ENCODE results near the gene ZNF428.
"Not testable (repeated sequence)": the region's sequence is repeated elsewhere in the genome, so short reads cannot be mapped to it uniquely, and the experiment has no call there.

Gene ZNF428

DNA sequence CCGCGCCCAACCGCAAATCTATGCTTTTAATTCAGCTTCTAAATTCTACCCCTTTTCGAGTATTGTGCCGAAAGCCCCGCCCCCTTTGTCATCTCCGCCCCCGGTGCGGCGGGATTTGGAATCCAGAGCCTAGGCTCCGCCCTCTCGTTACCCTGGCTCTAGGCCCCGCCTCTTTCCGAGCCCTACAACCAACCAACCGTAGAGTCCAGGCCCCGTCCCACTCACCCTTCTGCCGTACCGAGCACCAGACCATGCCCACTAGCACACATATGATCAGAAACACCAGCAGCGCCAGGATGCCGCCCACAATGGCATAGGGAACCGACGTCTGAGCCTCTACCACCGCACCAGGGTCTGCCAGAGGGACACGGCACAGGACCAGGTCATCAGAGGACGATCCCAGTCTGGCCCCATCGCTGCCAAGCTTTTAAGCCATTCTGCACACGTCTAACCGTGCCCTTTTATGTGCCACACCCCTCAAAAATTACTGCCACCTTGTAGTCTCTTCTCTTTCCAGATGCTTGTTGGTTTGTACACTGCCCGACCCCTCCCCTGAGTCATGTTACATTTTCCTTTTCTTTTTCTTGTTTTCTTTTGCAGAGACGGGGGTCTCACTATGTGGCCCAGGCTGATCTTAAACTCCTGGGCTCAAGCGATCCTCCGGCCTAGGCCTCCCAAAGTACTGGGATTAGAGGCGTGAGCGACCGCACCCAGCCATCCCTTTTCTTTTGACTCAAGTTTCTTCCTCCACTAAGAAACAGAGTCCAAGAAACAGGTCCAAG lies 4.7 kb upstream of the ZNF428 start:
- in situ Hi-C loops (cut with HindIII; ENCODE audit: low pct_ligation_motif_present, low pct_unique_long_range_greater_than_20kb, low sequenced_read_pairs), result no loop called here
- no peak for DNase-seq

- no peak for DNase-seq
Measured at GRCh38 chr19:43622956-43623355, 3.5 kb upstream of the ZNF428 start.

GRCh38 chr19:43622070-43622469 lies 2.6 kb upstream of the ZNF428 start:
- in situ Hi-C loops (cut with HindIII; ENCODE audit: low pct_ligation_motif_present, low pct_unique_long_range_greater_than_20kb, low sequenced_read_pairs), result no loop called here
- DNase-seq, result no peak

More at GRCh38 chr19:43622956-43623355, 3.5 kb upstream of the ZNF428 start:
- in situ Hi-C loops (cut with HindIII; ENCODE audit: low pct_ligation_motif_present, low pct_unique_long_range_greater_than_20kb, low sequenced_read_pairs), result no loop called here

DNA sequence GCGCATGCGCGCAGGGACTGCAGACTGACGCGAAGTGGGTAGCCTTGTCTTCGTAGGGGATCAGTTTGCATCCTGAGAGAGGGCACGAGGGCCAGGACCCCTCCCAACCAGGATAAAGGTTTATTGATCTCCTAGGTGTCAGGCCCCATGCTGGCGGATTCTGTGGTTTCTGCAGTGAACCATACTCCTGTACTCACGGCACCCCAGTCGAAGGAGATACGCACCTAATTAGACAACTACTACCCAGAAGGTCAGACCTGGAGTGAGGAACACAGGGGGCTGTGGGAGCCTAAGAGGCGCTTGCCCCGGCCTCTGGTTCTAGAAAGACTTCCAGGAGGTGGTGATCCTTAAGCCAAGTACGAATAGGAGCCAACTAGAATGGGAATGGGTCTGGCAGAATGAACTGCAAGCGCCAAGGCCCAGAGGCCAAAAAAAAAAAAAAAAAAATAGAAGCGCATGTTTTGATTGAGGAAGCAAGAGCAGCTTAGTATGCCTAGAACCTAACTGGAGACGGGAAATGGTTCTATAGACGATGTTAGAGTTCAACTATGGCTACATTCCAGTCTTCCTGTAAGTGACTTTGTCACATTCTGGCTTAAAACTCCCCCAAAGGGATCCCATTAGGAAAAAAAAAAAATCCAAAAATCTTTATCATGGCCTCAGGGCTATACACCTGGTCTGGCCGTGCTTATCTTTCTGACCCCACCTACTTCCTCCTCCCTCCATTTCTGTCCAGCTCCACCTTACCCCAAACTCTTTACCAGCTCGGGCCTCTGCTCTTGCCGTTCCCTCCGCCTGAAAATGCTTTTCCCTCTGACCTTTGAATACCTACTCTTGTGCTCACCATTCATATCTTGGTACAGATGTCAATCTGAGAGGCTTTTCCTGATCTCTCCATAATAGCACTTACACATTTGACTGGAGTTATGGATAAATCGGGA lies 902 bp upstream of the ZNF428 start:
- no peak for DNase-seq
- in situ Hi-C loops (cut with HindIII; ENCODE audit: low pct_ligation_motif_present, low pct_unique_long_range_greater_than_20kb, low sequenced_read_pairs), result no loop called here

- in situ Hi-C loops (cut with HindIII; ENCODE audit: low pct_ligation_motif_present, low pct_unique_long_range_greater_than_20kb, low sequenced_read_pairs), result no loop called here
- peak; percentile 11 for DNase-seq
Measured at GRCh38 chr19:43618921-43619261, 538 bp downstream of the ZNF428 start.

DNA sequence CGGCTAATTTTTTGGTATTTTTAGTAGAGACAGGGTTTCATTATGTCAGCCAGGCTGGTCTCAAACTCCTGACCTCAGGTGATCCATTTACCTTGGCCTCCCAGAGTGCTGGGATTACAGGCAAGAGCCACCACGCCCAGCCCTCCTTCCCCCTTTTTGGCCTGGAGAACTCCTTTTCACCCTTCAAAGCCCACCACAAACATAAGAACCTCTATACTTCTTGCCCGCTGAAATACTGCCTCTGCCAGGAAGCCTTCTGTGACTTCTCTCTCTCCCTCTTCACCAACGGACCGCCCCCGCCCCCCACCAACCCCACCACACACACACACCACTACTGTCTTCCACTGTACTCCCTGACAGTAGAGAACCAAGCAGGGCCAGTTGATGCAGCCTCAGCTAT lies 2.5 kb downstream of the ZNF428 start:
- in situ Hi-C loops (cut with HindIII; ENCODE audit: low pct_ligation_motif_present, low pct_unique_long_range_greater_than_20kb, low sequenced_read_pairs), result no loop called here
- DNase-seq, result no peak

DNA sequence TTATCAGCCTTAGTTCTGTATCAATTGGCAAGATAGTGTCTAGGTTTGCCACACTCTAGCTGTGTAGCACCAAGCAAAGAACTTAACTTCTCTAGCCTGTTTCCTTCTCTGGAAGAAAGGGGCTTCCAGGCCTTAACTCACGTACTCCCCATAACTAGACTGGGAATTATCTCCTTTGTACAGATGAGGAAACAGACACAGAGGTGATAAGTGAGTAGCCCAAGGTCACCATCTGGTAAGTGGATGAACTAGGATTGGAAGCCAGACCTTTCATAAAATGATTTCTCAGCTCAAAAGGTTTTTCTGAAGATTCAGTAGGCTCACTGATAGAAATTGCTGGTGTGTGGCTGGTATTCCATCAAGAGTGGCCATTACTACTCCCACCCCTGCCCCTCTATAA lies 3.1 kb downstream of the ZNF428 start:
- in situ Hi-C loops (cut with HindIII; ENCODE audit: low pct_ligation_motif_present, low pct_unique_long_range_greater_than_20kb, low sequenced_read_pairs), result no loop called here
- DNase-seq, result no peak

DNA sequence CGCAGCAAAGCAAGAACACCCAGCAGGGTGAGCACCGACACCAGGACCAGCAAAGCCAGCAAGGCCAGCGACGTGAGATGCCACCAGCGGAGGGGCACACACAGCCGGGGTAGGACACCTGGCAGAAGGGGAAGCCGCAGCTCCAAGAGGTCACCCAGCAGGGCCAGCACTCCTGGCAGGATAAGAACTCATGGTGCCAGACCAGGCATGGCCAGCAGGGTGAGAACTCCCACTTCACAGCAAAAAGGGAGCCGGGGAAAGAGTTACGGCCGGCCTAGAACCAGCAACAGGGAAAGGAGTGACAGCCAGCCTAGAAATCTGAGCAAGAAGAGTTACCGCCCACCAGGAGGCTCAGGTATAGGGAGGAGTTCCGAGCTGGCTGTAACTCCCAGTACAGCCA lies 7.1 kb downstream of the ZNF428 start:
- in situ Hi-C loops (cut with HindIII; ENCODE audit: low pct_ligation_motif_present, low pct_unique_long_range_greater_than_20kb, low sequenced_read_pairs), result no loop called here
- DNase-seq, result no peak

DNA sequence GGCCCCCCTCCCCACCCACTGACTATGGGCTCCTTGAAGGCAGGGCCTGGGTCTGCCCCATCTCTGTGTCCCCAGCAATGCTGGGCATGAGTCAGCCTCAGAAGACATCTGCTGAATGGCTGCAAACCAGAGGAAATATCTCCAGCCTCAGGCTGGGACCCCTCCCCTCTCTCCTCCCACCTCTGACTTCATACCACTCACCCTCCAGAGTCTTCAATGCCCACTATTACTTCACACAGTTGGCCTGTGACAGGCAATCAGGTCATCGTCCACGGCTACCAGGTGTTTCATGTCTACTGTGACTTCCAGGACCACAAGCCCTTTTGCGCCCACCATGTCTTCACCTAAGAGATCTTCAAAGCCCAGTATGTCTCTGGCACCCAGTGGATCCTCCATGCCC lies 7.6 kb downstream of the ZNF428 start, which contains the start of gene SRRM5:
Gene SRRM5 (plus strand): TSS at position 301 of the 400 bp plus-strand sequence. CDS start 34 bp downstream, at position 335.
- DNase-seq, result no peak
- in situ Hi-C loops (cut with HindIII; ENCODE audit: low pct_ligation_motif_present, low pct_unique_long_range_greater_than_20kb, low sequenced_read_pairs), result no loop called here

GRCh38 chr19:43610493-43610892 lies 8.9 kb downstream of the ZNF428 start:
- in situ Hi-C loops (cut with HindIII; ENCODE audit: low pct_ligation_motif_present, low pct_unique_long_range_greater_than_20kb, low sequenced_read_pairs), result no loop called here
- no peak for DNase-seq

GRCh38 chr19:43609872-43610271 lies 9.6 kb downstream of the ZNF428 start:
- no peak for DNase-seq
- in situ Hi-C loops (cut with HindIII; ENCODE audit: low pct_ligation_motif_present, low pct_unique_long_range_greater_than_20kb, low sequenced_read_pairs), result no loop called here

- in situ Hi-C loops (cut with HindIII; ENCODE audit: low pct_ligation_motif_present, low pct_unique_long_range_greater_than_20kb, low sequenced_read_pairs), result no loop called here
- no peak for DNase-seq
Measured at GRCh38 chr19:43607238-43608205, 11.9 kb downstream of the ZNF428 start.

DNA sequence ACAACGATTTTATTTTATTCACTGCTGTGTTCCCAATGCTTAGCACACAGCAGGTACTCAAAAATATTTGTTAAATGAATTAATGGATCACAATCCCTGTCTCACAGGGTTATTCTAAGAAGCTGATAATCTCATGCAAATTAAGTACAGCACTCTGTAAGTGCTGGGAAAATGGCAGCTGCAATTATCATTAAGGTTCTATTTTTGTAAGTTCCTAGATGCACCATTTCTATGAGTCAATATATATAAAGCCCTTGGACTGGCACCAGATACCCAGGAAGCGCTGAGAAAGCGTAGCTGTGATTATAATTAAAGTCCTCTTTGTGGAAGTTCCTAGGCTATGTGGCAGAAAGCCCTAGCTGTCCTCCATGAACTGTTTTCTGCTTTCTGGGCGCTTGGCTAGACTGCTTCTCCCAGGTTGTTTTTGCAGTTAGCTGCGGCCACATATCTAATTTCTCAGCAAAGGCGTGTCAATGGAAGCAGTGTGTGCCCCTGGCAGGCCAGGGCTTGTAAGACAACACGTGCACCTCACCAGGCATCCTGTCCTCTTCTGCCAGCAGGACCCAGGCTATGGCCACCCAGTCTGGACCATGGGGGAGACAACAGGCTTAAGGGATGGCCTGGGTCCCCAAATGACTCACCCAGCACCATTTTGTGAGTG lies 12.7 kb downstream of the ZNF428 start:
- DNase-seq, result no peak
- in situ Hi-C loops (cut with HindIII; ENCODE audit: low pct_ligation_motif_present, low pct_unique_long_range_greater_than_20kb, low sequenced_read_pairs), result no loop called here

DNA sequence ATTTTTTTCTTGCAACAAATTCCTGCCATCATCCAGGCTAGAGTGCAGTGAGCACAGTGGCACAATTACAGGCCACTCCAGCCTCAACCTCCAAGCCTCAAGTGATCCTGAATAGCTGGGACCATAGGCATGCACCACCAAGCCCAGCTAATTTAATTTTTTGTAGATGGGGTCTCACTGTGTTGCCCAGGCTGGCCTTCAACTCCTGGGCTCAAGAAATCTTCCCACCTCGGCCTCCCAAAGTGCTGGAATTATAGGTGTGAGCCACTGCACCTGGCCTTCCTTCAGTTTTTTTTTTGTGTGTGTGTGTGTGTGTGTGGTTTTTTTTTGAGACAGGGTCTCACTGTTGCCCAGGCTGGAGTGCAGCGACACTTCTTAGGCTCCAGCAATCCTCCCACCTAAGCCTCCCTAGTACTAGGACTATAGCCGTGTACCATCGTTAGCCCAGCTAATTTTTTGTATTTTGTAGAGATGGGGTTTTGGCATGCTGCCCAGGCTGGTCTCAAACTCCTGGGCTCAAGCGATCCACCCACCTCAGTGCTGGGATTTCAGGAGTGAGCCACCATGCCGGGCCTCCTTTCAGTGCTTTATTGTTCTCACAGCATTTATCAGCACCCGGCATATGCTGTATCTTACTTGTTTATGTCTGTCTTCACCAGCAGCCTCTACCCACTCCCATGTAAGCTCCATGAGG lies 13.4 kb downstream of the ZNF428 start:
- in situ Hi-C loops (cut with HindIII; ENCODE audit: low pct_ligation_motif_present, low pct_unique_long_range_greater_than_20kb, low sequenced_read_pairs), result no loop called here
- no peak for DNase-seq

DNA sequence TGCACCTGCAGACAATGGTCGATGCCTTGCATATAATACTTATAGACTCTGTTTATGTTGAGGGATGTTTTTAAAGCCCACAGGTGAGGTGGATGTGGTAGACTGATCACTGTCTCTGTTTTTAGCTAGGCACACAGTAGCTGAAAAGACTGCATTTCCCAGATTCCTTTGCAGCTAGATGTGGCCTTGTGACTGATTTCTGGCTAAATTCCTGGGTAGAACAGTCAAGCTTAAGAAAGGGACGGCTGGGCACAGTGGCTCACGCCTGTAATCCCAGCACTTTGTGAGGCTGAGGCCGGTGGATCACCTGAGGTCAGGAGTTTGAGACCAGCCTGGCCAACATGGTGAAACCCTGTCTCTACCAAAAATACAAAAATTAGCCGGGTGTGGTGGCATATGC lies 19.1 kb downstream of the ZNF428 start:
- DNase-seq; in situ Hi-C loops (cut with HindIII; ENCODE audit: low pct_ligation_motif_present, low pct_unique_long_range_greater_than_20kb, low sequenced_read_pairs): not testable (repeated sequence)

GRCh38 chr19:43599635-43600295 lies 19.7 kb downstream of the ZNF428 start:
- in situ Hi-C loops (cut with HindIII; ENCODE audit: low pct_ligation_motif_present, low pct_unique_long_range_greater_than_20kb, low sequenced_read_pairs), result no loop called here
- DNase-seq, result no peak
